D341Med (cell line): ENCODE data around the gene SPEN.
A peak's percentile ranks its signal among the peaks of the same experiment; 100 is the strongest.

ENCODE experiments used
- DNase-seq: peaks from one replicate; pipeline ENCODE4 v3.0.0; 2012; ENCODE audit warnings: low spot score

The SPEN gene

GRCh38 chr1:15937706-15938168 is 90.2 kb downstream of the SPEN start:
- peak; percentile 41 for DNase-seq

DNA sequence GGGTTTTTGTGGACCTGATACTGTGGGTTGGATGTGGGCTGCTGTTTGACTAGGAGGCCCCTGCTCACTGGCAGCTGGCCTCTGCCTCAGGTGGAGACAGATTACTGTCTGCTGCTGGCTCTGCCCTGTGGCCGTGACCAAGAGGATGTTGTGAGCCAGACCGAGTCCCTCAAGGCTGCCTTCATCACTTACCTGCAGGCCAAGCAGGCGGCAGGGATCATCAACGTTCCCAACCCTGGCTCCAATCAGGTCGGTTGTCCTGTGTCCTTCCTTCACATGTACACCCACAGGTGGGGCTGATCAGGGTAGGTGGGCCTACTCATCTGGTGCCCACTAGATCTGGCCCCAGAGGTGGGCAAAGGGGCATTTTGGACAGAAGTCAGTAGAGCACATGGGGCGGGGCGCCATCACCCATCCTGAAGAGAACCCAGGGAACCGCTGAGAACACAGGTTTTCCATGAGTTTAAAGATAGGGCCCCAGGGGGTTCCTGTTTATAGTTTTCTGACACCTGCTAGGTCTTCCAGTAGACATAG is 91.2 kb downstream of the SPEN start:
- no peak for DNase-seq

DNA sequence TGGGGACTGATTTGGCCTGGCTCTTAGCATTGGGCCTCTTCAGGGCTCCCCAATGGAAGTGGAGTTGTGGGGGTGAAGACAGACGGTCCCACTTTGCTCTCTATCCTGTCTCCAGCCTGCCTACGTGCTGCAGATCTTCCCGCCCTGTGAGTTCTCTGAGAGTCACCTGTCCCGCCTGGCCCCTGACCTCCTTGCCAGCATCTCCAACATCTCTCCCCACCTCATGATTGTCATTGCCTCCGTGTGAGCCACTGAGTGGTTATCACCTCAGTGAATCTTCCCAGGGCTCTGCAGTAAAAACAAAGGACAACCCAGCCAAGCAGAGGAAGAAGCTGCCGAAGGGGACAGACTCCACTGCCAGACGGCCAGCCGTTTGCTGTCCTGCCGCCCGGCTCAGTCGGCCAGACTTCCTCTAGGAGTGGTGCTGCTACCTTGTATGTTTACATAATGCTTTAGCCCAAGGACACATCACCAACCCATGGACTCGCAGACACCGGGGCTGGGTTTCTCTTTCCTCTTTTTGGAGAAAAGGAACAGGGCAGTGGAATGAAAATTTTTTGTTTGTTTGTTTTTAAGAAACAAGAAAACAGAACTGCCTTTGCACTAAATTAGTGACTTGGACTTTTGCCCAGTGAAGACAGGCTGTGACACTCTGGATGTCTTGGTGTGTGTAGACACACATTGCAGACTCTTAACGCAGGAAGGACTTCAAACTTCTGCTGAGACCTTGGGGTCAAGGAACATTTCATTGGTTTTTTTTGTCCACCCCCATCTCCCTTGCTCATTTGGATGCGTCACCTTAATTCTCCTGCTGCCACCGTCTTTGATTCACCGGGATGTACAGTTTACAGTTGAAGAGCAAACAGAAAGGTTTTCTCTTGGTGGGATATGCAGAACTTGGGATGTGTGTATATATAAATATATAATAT is 91.9 kb downstream of the SPEN start:
- DNase-seq = no peak

- no peak for DNase-seq
Observed at GRCh38 chr1:15940110-15941043, 92.9 kb downstream of the SPEN start.

DNA sequence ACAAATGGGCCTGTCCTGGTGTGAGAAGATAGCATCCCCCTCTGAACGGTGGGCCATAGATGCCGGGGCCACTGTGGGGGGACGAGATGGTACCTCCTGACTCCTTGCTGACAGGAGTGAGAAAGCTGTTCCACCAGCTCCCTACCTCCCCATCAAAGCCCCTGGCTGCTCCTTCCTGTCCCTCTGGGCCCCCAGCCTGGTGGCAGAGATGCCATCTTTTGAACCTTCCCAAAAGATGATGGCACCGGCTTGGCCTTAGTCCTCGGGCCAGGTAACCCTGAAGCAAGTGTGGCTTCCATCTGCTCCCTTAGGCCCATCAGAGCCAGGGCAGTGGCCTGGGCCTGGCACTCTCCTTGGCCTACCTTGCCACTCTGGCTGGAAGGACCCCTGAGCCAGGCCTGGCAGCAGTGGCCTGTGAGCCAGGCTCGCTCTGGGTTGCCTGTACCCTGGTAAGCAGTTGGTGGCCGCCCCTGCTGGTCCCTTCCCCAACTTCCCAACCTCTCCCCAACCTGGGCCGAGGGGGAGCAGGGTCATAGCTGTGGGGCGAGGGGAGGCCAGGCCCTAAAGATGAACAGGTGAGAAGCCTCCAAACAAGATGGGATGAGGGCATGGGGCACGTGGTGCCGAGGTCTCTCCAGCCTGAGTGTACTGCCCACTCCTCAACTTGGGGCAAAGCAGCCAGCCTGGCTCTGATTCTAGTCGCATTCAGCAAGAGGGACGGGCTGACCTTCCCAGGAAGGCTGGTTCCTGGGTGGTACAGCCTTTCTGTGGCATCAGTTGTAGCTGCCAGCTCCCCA is 93.7 kb downstream of the SPEN start:
- no peak for DNase-seq

DNA sequence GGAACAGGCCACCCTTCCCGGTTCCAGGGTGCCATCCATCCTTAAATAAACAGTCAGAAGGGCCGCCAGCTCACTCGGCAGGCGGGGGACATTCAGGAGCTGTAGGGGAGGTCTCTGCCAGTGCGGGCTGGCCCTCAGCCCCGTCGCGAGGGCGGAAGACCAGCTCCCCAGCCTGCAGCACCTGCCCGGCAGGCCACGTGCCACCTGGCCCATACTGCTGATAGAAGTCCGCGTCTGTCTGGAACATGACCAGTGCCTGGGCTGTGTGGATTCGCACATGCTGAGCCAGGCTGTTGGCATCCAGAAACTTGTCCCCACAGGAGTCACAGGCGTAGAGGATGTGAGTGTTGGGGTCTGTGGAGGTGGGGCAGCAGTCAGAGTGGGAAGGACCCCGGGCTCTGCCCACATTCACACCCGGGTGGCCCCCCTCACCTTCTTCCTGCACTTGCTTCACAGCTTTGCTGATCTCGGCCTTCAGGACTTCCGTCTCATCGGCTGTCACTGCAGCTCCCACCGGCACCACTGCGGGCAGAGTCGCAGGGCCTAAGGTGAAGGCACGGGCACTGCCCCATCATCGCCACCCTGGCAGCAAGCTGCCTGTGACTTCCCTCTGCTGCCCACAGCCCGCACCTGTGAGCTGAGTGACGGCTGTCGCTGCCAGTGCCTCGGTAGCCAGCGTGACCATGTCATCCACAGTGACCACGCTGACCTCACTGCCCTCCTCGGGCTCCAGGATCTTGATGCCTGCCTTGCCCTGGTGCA is 94.6 kb downstream of the SPEN start:
- peak; percentile 51 for DNase-seq

DNA sequence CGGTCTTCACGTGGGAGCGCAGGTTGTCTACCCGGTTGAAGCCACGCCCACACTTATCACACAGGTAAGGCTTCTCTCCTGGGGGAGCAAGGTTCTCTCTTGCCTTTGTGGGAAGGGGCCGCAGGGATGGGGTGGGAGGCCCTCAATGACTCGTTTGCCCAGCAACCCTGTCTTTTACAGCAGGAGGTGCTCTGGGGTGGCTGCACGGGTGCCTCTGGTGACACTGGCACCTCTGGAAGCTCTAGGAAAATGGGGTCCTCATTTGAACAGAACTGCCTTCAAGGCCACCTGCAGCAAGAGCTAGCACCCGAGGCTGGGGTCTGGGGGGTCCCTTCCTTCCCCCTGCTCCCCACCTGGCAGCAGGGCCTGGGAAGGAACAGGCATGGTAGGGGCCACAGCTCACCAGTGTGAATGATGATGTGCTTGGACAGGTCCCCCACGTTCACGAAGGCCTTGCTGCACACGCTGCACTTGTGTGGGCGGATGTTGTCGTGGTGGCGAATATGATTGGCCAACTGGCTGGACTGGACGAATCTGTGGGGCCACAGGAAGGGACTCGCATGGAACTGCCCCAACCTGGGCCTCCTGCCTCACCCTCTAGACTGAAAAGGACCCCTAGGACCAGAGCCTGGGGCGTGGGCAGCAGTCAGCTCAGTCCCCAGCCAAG is 95.3 kb downstream of the SPEN start:
- no peak for DNase-seq

DNA sequence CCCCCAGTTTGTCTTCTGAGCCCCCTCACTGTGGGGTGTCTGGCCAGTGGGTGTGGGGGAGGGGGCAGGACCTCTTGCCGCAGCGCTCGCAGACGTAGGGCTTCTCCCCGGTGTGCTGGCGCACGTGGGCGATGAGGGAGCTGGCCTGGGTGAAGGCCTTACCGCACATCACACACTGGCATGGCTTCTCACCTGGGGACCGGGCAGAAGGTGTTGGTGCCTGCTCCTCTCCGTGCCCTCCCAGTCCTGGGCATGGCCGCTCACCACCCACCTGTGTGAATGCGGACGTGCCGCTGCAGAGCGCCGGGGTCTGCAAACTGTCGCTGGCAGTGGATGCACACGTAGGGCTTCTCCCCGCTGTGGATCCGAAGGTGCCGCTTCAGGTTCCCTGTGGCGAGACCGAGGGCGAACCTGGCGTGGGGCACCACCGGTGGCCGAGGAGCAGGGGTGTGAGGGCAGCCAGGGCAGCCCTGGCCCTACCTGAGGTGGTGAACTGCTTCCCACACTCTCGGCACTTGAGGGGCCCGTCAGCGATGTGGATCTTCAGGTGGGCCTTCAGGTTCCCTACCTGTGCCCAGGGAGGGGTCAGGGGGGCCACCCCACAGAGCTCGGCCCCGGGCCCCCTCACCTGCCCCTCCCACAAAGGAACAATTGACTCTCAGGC is 96.0 kb downstream of the SPEN start:
- DNase-seq = no peak

DNA sequence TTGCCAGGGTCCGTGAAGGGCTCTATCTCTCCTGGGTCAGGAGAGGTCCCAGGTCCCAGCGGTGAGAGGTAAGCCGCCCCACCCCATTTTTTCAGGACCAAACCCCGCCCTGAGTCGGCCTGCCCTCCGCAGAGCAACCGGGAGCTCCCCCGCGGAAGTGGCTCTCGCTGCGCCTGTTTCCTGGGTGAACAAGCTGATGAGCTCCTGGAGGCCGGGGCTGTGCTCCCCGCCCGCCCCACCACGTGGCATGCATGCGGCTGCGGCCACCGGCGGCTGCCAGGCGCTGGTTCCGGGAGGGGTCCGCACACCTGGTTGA is 96.4 kb downstream of the SPEN start:
- peak; percentile 31 for DNase-seq

- peak; percentile 33 for DNase-seq
Observed at GRCh38 chr1:15944308-15945010, 97.0 kb downstream of the SPEN start.

DNA sequence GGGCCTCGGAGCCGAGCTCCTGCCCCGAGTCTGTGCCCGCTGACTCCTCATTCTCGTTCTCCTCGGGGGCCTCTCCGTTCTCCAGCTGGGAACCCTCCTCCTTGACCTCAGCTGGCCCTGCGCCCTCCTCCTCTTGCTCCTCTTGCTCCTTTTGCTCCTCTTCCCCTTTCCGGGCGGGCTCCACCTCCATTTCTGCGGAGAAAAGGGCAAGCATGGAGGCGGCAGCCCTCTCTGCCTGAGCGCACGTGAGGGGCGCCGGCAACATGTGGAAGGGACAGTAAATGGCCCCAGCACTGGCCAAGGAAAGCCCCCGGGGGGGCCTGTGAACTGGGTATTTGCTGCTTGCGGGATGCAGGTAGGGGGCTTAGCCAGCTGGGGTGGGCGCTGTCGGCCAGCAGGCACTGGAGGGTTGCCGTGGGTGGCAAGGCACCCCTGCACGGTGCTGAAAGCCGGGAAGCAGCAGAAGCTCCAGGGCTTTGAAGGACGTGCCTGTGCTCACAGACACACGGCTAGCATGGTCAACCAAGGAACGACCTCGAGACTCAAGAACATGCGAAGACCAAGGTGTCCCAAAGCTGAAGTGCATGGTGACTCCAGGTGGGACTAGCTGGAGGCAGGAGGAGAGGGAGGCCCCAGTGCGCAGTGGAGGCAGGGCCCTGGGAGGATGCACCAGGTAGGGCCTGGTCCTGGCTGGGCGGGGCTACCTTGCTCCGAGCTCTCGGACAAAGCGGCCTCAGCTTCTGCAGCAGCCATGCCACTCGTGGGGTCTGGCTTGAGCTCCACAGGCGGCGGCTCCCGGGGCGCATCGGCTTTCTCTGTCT is 97.7 kb downstream of the SPEN start:
- DNase-seq = no peak

- DNase-seq = no peak
Observed at GRCh38 chr1:15945832-15946448, 98.4 kb downstream of the SPEN start.

- DNase-seq = no peak
Observed at GRCh38 chr1:15946571-15947381, 99.3 kb downstream of the SPEN start.

- DNase-seq = no peak
Observed at GRCh38 chr1:15947382-15948090, 100.0 kb downstream of the SPEN start.

DNA sequence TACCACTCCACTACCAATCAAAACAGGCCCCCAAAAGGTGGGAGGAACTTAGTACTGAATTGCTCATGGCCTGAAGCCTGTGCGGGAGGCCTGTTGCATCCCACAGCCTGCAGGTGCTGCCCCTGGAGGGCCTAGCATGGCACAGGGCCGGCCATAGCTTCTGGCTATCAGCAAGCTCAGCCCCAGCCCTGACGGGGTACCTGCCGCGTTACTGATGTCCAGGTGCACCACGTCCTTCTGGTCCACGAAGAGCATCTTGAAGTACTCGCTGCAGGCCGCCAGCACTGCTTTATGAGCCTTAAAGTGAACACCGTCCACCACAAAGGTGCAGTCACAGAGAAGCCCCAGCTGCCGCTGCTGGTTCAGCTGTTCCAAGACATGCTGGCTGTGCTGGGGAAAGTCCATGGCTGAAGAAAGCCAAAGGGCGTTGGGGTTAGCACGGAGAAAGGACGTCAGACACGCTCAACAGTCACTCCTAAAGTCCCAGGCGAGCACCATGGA is 100.6 kb downstream of the SPEN start:
- no peak for DNase-seq
